ENCODE measurements around the gene TSPAN9.
A peak's percentile ranks its signal among the peaks of the same experiment; 100 is the strongest.

The TSPAN9 gene

DNA sequence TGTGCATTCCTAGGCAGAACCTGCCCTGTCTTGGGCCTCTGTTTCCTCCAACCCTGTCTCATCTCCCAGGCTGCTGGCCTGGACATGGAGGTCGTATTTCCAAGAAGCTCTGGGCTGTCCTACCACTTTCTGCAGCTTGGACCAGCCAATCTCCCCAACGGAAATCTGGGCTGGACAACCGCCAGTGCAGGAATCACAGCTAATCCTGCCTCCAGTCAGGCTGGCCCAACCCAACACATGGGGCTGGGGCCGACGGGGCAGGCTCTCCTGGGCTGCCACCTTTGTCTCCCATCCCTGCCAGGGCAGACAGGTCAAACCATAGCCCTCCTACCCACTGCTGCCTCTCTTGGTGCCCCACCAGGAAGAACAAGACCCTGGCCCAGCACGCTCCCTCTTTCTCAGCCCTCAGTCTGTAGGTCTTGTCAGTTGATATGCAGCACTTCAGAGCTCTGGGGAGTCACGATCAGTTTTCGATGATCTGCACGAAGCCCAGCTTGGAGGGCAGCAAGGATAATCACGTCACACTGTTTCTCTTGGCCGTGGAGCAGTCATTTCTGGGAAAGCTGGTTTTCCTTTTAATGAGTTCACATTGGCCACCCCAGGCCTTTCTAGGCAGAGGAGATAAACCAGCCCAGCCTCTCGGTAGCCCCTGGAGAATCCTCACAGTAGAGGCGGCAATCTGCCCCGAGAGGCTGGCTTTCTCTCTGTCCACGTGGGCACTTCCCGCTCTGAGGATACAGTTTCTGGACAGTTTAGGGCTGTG, 218.6 kb downstream of the TSPAN9 start:
- DNase-seq, result no peak
- intact Hi-C loops (cut with DNase I), result no loop called here

DNA sequence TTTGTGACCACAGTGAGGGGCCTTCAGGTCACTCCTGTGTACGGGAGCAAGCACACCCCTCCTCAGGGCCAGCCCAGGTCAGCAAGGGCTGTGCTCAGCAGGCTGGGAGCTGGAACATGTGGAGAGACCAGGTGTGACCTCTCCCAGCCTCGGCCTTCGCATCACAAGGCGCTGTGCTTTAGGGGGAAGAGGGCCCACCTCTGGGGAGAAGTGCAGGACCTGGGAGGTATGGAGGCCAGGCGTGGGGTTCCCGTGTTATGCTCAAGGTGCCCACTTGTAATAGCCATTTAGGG, 219.2 kb downstream of the TSPAN9 start:
- intact Hi-C loops (cut with DNase I), result no loop called here
- no peak for DNase-seq

DNA sequence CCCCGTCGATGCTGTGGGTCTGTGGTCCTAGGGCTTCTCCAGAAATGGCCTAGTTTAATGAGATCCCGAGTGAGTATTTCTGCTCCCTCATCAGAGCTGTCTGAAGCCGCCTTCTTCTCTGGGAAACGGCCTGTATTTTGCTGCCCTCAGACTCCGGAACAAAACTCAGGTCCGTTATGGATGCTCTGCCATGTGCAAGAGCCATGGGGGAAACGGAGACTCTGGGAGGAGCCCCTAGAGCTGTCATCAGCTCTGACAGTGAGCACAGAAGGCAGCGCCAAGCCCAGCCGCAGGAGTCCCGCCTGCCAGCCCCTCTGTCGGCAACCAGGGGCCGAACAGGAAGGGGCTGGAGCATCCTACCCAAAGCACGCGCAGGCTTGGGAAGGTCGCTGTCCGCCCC, 221.4 kb downstream of the TSPAN9 start:
- DNase-seq, result no peak
- intact Hi-C loops (cut with DNase I), result no loop called here

DNA sequence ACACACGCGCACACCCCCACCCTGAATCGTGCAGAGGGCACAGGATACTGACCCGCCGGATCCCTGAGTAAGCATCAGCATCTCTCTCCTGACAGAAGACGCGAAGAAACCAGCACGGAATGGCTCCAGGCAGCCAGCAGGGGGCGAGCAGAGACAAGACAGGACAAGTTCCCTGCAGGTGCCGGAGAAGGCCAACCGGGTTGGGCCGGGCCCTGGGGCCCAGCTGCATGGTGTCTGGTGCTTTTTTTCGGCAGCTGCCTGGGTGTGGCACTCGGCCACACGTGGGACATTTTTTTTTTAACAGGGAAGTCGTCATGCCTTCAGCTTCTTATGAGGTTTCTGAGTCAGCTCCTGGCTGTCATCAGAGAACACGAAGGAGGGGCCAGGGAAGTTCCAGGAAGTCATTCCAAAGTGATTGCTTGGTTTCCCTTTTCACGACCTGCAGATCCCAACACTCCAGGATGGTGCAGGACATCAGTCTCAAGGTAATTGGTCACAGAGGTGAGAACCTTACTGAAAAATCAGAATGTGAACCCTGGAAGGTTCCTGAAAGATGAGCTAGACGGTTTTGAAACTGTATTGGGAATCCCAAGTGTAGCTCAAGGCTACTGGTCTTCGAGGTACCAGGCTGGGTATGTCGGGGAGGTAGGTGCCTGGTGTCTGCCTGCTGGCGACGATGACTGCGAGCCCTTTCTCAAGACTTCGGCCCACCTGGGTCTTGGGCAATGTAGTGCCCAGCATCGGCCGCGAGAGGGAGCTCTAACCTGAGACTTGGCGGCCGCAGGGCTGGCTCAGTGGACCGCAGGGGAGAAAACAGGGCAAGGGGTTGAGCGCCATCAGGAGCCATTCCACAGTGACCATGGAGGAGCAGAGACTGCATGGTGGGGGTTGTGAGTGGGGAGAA, 223.0 kb downstream of the TSPAN9 start:
- DNase-seq, result peak; percentile 80 to 98 (median 92)
- intact Hi-C loops (cut with DNase I), result loop anchor here (1.0 to 10.0 kb wide), 4 partner anchors 185 to 504 kb away; no protein-coding TSS in a partner anchor

DNA sequence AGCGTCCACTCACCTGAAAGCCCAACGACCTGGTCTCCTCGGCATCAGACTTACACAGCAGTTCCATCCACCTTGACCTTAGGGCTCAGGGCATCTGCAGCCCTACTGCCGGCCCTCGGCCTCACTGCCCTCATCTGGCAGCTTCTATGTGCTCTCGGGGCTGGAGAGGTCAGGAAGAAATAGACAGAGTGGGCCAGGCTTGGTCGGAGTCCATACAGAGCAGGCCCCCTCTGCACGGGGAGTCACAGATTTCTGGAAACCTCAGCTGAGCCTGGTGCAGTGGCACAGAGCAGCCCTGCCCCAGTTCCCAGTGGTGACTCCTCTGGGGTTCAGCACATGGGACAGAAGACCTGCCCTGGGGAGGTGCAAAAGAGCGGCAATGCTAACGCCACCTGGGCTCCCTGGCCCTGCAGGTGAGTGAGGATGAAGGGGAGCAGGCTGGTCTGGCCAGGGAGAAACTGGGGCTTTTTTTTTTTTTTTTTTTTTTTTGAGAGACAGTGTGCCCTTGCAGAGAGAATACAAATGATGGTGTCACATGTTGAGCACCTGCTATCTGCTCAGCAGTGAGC, 223.7 kb downstream of the TSPAN9 start:
- DNase-seq, result no peak
- intact Hi-C loops (cut with DNase I), result loop anchor here (1.0 to 10.0 kb wide), 4 partner anchors 184 to 503 kb away; no protein-coding TSS in a partner anchor

DNA sequence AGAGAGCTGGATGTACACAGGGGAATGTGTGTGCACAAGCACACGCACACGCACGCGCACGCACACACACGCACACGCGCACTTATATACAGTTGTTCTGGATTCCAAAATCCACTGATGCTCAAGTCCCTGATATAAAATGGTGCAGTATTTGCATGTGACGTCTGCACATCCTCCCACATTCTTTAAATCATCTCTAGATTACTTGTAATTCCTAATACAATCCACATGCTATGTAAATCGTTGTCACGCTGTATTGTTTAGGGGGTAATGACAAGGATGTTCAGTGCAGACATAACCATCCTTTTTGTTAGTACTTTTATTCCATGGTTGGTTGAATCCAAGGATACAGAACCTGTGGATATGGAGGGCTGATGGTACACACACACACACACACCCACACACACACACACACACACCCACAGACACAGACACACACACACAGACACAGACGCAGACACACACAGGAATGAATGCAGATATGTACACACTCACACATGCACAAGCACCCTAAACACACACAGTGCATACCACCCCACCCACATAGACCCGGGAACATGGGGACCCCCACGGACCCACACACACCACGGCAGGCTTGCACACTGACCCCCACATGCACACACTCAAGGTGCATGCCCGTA, 225.3 kb downstream of the TSPAN9 start:
- no peak for DNase-seq
- intact Hi-C loops (cut with DNase I), result loop anchor here (5.0 to 10.0 kb wide), 2 partner anchors 182 to 340 kb away; no protein-coding TSS in a partner anchor

DNA sequence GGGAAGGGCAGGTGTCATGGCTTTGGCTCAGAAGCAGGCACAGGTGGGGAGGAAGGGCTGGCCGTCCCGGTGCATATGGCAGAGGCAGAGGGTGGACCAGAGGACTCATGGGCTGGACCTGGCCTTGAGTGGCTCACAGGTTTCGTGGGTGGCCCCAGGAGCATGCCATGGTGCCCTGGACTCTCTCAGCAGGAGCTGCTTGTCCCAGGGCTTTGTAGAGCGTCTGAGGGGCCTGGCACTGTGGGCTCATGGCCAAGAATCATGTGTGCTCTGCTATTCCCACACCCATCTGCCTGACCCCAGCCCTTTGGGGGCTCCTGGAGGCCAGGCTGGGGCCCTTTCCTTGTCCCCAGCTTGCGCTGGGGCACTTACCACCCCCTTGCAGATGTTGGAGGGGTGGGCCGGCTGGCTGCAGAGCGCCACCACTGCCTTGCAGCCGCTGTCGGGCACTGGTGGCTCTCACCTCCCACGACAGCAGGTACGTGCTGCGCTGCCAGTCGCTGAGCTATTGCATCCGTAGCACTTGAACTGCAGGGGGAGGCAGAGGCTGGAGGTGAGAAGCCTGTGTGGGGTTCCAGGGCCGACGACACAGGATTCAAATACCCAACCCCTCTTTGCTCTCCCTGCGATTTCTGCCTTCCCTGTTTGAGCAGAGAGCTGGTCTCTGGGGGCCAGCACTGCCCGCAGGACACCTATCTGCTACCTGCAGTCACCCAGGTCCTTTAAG, 226.4 kb downstream of the TSPAN9 start:
- DNase-seq, result peak in 5 of 10 donors; percentile 28 to 90 (median 49)
- intact Hi-C loops (cut with DNase I), result loop anchor here (5.0 to 10.0 kb wide), 2 partner anchors 181 to 339 kb away; no protein-coding TSS in a partner anchor

DNA sequence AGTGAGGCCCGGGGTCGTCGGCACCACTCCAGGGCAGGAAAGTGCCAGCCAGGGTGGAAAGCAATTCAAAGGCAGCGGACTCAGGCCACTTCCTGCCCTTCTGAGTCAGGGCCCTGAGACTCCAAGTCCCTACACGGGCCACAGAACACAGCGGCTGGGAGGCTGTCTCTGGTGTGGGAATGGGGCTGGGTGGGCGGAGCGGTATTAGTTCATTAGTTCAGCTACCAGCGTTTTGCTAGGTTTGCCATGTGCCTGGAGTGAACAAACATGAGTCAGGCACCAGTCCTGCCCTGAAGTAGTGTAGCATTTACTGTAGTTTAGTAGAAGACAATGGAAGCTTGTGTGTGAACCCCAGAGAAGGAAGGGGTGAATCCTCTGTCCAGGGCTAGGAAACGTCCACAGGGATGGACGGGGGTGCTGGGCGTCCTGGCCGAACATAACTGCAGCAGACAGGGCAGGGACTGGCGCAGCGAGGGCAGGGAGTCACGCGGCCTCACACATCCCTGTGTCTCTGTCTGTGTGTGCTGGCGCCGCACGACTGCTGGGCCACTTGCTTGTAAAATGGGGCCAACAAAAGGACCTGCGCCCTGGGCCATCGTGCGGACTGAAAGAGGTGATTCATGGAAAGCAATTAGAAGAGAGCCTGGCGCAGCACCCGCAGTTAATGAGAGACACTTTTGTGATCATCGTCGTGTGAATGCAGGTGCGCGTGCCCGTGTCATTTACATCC, 227.4 kb downstream of the TSPAN9 start:
- peak in 4 of 10 donors; percentile 26 to 88 (median 37) for DNase-seq
- intact Hi-C loops (cut with DNase I), result loop anchor here (5.0 to 10.0 kb wide), 2 partner anchors 180 to 338 kb away; no protein-coding TSS in a partner anchor

DNA sequence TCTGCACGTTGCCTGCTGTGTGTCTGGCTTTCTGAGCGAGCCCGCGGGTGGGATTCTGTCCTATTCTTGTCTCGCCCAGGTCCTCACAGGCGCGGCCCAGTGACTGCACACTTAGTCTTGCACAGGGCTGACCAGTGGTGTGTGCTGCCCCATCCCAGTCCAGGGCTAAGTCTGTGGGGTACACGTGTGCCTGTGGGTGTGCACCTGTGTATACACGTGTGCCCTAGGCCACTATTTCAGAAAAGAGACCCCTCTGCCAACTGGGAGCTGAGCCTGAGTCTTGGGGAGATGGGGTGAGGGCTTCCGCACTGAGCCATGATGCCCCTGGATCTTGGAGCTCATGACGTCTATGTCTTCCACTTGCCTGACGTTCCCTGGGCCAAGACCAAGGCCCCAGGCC, 228.3 kb downstream of the TSPAN9 start:
- DNase-seq, result no peak
- intact Hi-C loops (cut with DNase I), result loop anchor here (10.0 kb wide), 1 partner anchor 179 kb away; no protein-coding TSS in a partner anchor

DNA sequence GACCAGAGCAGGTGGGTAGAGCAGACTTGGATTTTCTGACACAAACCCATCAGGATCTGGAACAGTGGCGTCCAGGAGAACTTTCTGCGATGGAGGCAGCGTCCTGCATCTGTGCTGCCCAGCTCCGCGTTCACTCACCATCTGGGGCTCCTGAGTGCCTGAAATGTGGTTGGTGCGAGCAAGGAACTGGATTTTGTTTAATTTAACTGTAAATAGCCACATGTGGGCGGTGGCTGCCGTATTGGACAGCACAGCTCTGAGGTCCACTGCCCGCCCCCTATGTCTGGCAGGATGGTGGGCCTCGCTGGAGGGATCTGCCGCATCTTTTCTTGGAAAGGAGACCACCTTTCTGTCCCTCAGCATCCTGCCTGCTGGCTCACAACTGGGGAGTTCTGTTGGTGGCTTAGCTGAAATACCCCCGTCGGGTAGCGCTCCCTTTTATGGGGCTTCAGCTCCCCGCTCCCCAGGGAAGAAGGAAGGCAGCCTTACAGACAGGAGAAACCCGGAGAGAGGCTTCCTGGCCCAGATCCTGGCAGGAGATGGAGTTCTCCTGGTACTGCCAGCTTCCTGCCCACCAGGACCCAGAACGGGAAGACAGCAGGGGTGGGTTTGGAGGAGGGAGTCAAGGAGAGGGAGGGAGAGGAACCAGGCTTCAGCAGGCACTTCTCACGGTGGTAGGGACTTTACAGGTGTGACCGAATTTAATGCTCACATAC, 228.9 kb downstream of the TSPAN9 start:
- intact Hi-C loops (cut with DNase I), result loop anchor here (10.0 kb wide), 1 partner anchor 179 kb away; no protein-coding TSS in a partner anchor
- DNase-seq, result peak in 8 of 10 donors; percentile 33 to 92 (median 62)

DNA sequence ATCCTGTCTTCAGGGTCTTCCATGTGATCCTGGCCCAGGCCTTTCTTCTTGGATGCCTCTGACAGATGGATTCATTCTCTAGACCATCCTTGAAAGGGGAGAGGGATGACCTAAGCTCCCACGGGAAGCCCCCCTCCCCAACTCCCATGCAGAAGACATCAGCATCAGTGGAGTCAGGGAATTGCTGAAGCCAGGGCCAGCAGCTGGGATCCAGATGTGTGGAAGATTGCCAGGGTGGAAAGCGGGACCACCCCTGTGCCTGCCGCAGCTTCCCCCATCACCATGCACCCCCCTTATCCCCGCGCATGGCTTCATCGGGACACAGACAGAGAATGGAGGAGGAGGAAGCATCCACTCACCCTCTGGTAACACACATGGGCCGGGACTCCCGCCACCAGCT, 230.2 kb downstream of the TSPAN9 start:
- no peak for DNase-seq
- intact Hi-C loops (cut with DNase I), result loop anchor here (10.0 kb wide), 1 partner anchor 177 kb away; no protein-coding TSS in a partner anchor

DNA sequence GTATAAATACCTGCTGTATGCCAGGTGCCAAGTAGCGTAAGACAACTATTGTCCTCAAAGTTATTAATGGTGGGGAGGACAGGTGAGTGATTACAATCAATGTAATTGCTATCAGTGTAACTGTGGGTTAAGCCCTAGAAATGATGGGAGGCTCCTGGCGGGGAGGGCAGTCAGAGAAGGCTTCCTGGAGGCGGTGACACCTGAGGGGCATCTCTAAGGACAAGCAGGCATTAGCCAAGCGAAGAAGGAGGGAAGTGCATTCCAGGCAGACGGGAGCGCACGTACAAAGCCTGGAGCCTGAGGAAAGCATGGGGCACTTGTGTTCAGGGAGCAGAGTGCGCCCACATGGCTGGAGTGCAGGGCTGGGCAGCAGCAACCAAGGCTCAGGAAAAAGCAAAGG, 230.9 kb downstream of the TSPAN9 start:
- DNase-seq, result no peak
- intact Hi-C loops (cut with DNase I), result loop anchor here (10.0 kb wide), 1 partner anchor 177 kb away; no protein-coding TSS in a partner anchor

DNA sequence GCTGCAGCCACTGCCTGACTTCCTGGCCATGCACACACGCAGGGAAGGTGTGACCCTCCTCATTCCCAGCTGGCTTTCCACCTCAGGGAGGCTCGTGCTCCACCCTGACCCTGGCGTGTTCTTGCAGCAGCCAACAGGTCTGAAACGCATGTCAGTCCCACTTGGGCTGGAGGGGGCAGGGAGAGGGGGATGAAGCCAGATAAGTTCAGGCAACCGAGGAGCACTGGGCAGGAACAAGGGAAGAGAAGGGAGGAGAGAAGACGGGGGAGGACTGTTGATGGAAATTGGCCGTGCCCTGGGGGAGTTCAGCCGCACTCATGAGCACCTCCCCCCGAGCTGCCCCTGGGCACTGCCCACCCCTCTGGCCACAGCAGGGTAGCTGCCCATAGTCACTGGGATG, 231.4 kb downstream of the TSPAN9 start:
- intact Hi-C loops (cut with DNase I), result loop anchor here (10.0 kb wide), 1 partner anchor 176 kb away; no protein-coding TSS in a partner anchor
- DNase-seq, result no peak

DNA sequence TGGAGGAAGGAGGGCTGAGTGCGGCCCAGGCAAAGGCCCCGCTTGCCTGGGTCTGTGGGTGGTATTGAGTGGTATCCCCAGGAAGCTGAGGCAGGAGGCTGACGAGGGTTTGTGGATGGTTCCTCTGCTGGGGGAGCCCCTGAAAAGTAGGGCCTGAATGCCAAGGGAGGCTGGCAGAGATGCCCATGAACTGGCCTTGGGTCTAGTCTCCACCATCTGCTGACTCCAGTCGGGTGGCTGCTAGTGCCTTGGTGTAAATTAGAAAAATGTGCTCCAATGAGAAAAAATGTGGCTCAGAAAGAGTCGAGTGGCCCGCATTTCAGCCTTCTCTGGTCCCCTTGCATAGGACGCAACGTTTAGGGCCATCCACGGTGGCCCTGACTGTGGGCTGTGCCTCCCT, 232.6 kb downstream of the TSPAN9 start:
- no peak for DNase-seq

DNA sequence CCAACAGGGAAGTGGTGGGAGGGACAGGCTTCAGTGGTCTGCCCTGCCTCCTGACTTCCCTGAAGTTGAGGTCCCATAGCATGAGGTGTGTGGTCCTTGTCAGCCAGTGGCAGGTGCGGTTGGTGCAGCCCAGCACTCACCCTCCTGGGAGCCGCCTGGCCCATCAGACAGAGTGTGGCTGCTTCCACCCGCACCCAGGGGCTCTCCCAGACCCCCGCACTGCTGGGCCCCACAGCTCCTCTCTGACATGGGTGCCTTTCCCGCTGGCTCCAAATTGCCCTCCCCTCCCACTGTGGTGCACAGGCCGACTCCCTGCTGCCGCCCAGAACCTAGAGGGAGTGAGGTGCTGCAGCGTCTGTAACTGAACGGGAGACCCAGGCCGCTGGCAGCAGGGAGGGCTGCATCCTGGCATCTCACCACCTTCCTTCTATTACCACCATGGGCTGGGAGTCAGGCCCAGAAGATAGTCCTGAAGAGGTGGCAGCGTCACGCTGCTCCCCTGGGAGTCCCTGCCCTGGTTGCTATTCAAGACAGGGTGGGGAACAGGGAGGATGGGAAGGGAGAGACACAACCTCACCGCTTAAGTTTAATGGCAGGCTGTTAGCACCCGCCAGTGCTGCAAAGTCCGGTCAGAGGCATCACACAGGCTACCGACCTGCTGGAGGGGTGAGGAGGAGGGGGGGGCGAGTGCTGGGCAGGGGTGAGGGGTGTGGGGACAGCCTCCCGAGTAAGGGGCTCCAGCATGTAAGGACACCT, 233.3 kb downstream of the TSPAN9 start:
- intact Hi-C loops (cut with DNase I), result no loop called here
- DNase-seq, result no peak

More for the DNA sequence above, 232.6 kb downstream of the TSPAN9 start:
- intact Hi-C loops (cut with DNase I), result loop anchor here (10.0 kb wide), 1 partner anchor 175 kb away; no protein-coding TSS in a partner anchor

DNA sequence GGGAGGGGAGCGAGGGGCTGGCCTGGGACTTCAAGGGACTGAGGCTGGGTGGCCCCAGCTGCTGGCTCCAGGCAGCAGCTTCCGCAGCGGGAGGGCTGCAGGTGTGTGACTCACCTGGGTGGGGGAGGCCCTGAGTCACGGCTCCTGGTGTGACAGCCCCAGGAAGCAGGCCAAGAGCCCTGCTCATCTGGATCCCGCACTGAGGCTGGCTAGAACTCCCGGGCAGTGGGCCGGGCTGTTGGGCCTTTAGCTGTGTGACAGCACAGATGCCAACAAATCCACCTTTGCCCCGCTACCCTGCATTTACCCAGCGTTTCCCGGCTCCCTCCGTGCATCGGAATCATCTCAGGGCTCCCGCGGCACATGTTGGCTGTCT, 233.8 kb downstream of the TSPAN9 start:
- intact Hi-C loops (cut with DNase I), result no loop called here
- DNase-seq, result no peak

DNA sequence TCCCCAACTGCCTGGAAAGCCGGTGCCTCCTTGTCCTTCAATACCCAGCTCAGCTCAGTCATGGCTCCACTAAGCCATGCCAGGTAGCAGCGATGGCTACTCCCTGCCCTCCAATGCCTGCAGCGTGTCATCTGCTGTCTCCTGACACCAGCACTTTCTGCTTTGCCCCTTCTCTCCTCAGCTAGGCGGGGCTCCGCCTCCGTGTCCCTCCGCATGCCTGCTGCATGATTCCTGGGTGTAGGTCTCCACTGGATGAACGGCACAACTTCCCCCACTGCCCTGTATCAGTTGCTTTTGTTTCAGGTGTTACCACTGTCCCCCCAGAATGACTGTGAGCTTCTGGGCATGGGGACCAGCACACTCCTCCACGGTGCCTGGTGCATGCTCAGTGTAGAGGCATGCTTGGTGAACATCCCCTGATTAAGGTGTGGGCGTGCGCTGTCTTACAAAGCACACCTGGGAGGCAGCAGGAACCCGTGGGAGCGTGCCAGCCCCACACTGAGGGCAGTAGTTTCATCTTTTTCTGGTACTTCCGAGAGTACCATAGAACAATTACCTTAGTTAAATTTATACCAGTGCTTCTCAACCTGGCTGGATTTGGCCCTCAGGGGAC, 234.4 kb downstream of the TSPAN9 start:
- intact Hi-C loops (cut with DNase I), result no loop called here
- no peak for DNase-seq
